Glomerular endothelial cell (primary cell): ENCODE data around the gene NT5C3B. TPM values are rescaled to one million over a fixed set of nuclear protein-coding genes. Genes with fewer than 3 reads are reported as not detected.

Source experiments
- DNase-seq: peaks from one replicate; pipeline ENCODE4 v3.0.0-alpha.2; 2011; ENCODE audit warnings: low read depth, low spot score; ENCODE audit errors: extremely low read depth
- total RNA-seq: library from RNA; depleted of rRNA; stranded (reverse); fragments of >200 nt; gene quantifications from 2 replicates; pipeline ENCODE4 v1.2.3, GENCODE V29; 2015

The NT5C3B gene
- total RNA-seq, 1 donor from 2014 or later: 52.7 TPM

GRCh38 chr17:41811549-41812380 is 24.3 kb downstream of the NT5C3B start, which contains the start of gene P3H4:
Gene P3H4 (minus strand): TSS chr17:41811949. CDS start chr17:41811915, 34 bp downstream.
- DNase-seq: no peak

GRCh38 chr17:41810659-41811548 is 25.1 kb downstream of the NT5C3B start:
- DNase-seq: no peak

GRCh38 chr17:41806685-41807445 is 29.2 kb downstream of the NT5C3B start:
- DNase-seq: no peak

- DNase-seq: no peak
These were observed 32.7 kb downstream of the NT5C3B start for GRCh38 chr17:41803049-41804020.

GRCh38 chr17:41801374-41802271 is 34.4 kb downstream of the NT5C3B start:
- no peak for DNase-seq

GRCh38 chr17:41800601-41801373 is 35.2 kb downstream of the NT5C3B start:
- no peak for DNase-seq

- no peak for DNase-seq
These were observed 36.7 kb downstream of the NT5C3B start for GRCh38 chr17:41799366-41799765.

GRCh38 chr17:41797377-41797776 is 38.7 kb downstream of the NT5C3B start:
- no peak for DNase-seq

GRCh38 chr17:41796121-41796895 is 39.7 kb downstream of the NT5C3B start:
- no peak for DNase-seq

GRCh38 chr17:41794540-41794975 is 41.5 kb downstream of the NT5C3B start:
- no peak for DNase-seq

GRCh38 chr17:41793784-41794539 is 42.1 kb downstream of the NT5C3B start:
- no peak for DNase-seq

GRCh38 chr17:41792845-41793783 is 42.9 kb downstream of the NT5C3B start:
- DNase-seq: no peak

GRCh38 chr17:41787021-41787418 is 49.0 kb downstream of the NT5C3B start:
- no peak for DNase-seq

- peak; percentile 88 for DNase-seq
These were observed 49.6 kb downstream of the NT5C3B start, which contains the start of gene JUP for GRCh38 chr17:41786227-41787020. Gene JUP (minus strand): TSS chr17:41786711. CDS start chr17:41771854, 14,857 bp downstream.
